ENCODE results near the gene PIK3C2G.

The PIK3C2G gene

GRCh38 chr12:18402872-18403611 is 141.7 kb downstream of the PIK3C2G start:
- no peaks in the 10 kb centered on the region for H3K36me3 ChIP-seq (ENCODE audit: control insufficient read depth, insufficient read depth, low read length)
- no peak overlapping the region for H3K4me3 ChIP-seq (replicated peaks; ENCODE audit: low read depth, low read length)
- no peaks in the 10 kb centered on the region for H3K27me3 ChIP-seq (replicated peaks; ENCODE audit: control insufficient read depth, insufficient read depth, low read length)
- no peak for TF ChIP-seq CTCF (IDR thresholded peaks at IDR 0.05; ENCODE audit: insufficient read depth, low read length, poor library complexity, severe bottlenecking)
- DNase-seq (ENCODE audit: extremely low read depth, insufficient read length): no peak

GRCh38 chr12:18411453-18411852 is 150.1 kb downstream of the PIK3C2G start:
- no peak for TF ChIP-seq CTCF (IDR thresholded peaks at IDR 0.05; ENCODE audit: insufficient read depth, low read length, poor library complexity, severe bottlenecking)
- H3K27me3 ChIP-seq (replicated peaks; ENCODE audit: control insufficient read depth, insufficient read depth, low read length): no peaks in the 10 kb centered on the region
- no peak overlapping the region for H3K4me3 ChIP-seq (replicated peaks; ENCODE audit: low read depth, low read length)
- no peak for DNase-seq (ENCODE audit: extremely low read depth, insufficient read length)
- H3K36me3 ChIP-seq (ENCODE audit: control insufficient read depth, insufficient read depth, low read length): no peaks in the 10 kb centered on the region

DNA sequence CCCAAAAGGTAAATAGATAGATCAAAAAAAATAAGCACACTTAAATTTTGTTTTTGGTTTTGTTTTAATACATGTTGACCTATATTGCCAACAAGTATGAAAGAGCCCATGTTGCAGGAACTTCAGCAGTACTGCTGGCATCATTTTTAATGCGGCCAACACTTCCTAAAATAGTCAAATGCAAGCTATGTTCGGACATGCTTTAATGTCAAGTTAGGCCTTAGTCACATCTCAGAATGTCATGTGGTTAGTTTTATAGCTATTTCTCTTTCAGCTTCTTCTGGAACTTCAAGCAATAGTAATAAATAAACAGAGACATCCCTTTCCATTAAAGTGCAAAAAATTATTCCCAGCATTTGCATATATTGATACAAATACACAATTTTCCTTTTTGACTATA is 153.4 kb downstream of the PIK3C2G start:
- no peaks in the 10 kb centered on the region for H3K27me3 ChIP-seq (replicated peaks; ENCODE audit: control insufficient read depth, insufficient read depth, low read length)
- no peak for TF ChIP-seq CTCF (IDR thresholded peaks at IDR 0.05; ENCODE audit: insufficient read depth, low read length, poor library complexity, severe bottlenecking)
- no peak overlapping the region for H3K4me3 ChIP-seq (replicated peaks; ENCODE audit: low read depth, low read length)
- no peak for DNase-seq (ENCODE audit: extremely low read depth, insufficient read length)
- H3K36me3 ChIP-seq (ENCODE audit: control insufficient read depth, insufficient read depth, low read length): no peaks in the 10 kb centered on the region

DNA sequence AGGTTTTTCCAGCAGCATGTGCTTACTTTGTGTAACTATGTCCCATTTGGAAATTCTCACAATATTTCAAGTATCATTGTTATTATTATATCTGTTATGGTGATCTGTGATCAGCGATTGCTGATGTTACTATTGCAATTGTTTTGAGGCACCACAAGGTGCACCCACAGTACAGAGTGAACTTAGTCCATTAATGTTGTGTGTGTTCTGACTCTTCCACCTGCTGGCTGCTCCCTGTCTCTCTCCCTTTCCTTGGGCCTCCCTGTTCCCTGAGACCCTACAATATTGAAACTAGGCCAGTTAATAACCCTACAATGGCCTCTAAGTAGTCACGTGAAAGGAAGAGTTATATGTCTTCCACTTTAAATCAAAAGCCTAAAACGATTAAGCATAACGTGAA is 153.9 kb downstream of the PIK3C2G start:
- no peak for TF ChIP-seq CTCF (IDR thresholded peaks at IDR 0.05; ENCODE audit: insufficient read depth, low read length, poor library complexity, severe bottlenecking)
- Histone ChIP-seq H3K4me3 (replicated peaks; ENCODE audit: low read depth, low read length) (no peak overlapping the region), H3K36me3 (ENCODE audit: control insufficient read depth, insufficient read depth, low read length) (no peaks in the 10 kb centered on the region), H3K27me3 (replicated peaks; ENCODE audit: control insufficient read depth, insufficient read depth, low read length) (no peaks in the 10 kb centered on the region)
- no peak for DNase-seq (ENCODE audit: extremely low read depth, insufficient read length)

- TF ChIP-seq CTCF (IDR thresholded peaks at IDR 0.05; ENCODE audit: insufficient read depth, low read length, poor library complexity, severe bottlenecking): no peak
- no peak for DNase-seq (ENCODE audit: extremely low read depth, insufficient read length)
- H3K27me3 ChIP-seq (replicated peaks; ENCODE audit: control insufficient read depth, insufficient read depth, low read length): no peaks in the 10 kb centered on the region
- H3K4me3 ChIP-seq (replicated peaks; ENCODE audit: low read depth, low read length): no peak overlapping the region
- no peaks in the 10 kb centered on the region for H3K36me3 ChIP-seq (ENCODE audit: control insufficient read depth, insufficient read depth, low read length)
Observed at GRCh38 chr12:18416412-18416811, 155.1 kb downstream of the PIK3C2G start.

- H3K36me3 ChIP-seq (ENCODE audit: control insufficient read depth, insufficient read depth, low read length): no peaks in the 10 kb centered on the region
- no peak for DNase-seq (ENCODE audit: extremely low read depth, insufficient read length)
- TF ChIP-seq CTCF (IDR thresholded peaks at IDR 0.05; ENCODE audit: insufficient read depth, low read length, poor library complexity, severe bottlenecking): no peak
- H3K4me3 ChIP-seq (replicated peaks; ENCODE audit: low read depth, low read length): no peak overlapping the region
- H3K27me3 ChIP-seq (replicated peaks; ENCODE audit: control insufficient read depth, insufficient read depth, low read length): no peaks in the 10 kb centered on the region
Observed at GRCh38 chr12:18419311-18419710, 158.0 kb downstream of the PIK3C2G start.

Measured in GM06990 (cell line).